ENCODE results near the gene FASN.

The FASN gene

GRCh38 chr17:82101301-82101715 lies 3.3 kb upstream of the FASN start:
- DNase-seq = no peak

GRCh38 chr17:82100502-82101298 lies 2.7 kb upstream of the FASN start:
- no peak for DNase-seq

- no peak for DNase-seq
Observed at GRCh38 chr17:82098939-82099763, 1.1 kb upstream of the FASN start.

GRCh38 chr17:82097919-82098168 lies 192 bp downstream of the FASN start:
- DNase-seq = no peak

- no peak for DNase-seq
Observed at GRCh38 chr17:82097184-82097918, 685 bp downstream of the FASN start.

- no peak for DNase-seq
Observed at GRCh38 chr17:82096709-82097183, 1.3 kb downstream of the FASN start.

GRCh38 chr17:82095777-82096708 lies 2.0 kb downstream of the FASN start:
- DNase-seq = no peak

GRCh38 chr17:82094931-82095776 lies 2.9 kb downstream of the FASN start:
- no peak for DNase-seq

- DNase-seq = no peak
Observed at GRCh38 chr17:82092995-82093751, 4.9 kb downstream of the FASN start.

GRCh38 chr17:82092628-82092994 lies 5.4 kb downstream of the FASN start:
- no peak for DNase-seq

- no peak for DNase-seq
Observed at GRCh38 chr17:82092094-82092586, 5.9 kb downstream of the FASN start.

GRCh38 chr17:82091264-82092066 lies 6.6 kb downstream of the FASN start:
- DNase-seq = no peak

GRCh38 chr17:82090549-82091263 lies 7.3 kb downstream of the FASN start:
- no peak for DNase-seq

GRCh38 chr17:82089723-82090548 lies 8.1 kb downstream of the FASN start:
- DNase-seq = no peak

GRCh38 chr17:82088838-82089722 lies 9.0 kb downstream of the FASN start:
- DNase-seq = no peak

- no peak for DNase-seq
Observed at GRCh38 chr17:82087961-82088837, 9.8 kb downstream of the FASN start.
